Smooth muscle cell (in vitro differentiated cells): Measurements from ENCODE around the gene ATP6V1C2. TPM values are rescaled to one million over a fixed set of nuclear protein-coding genes. Genes with fewer than 3 reads are reported as not detected.

Experiments used
- DNase-seq: peaks from one replicate; lab custom pipeline; 2025; ENCODE audit not compliant: unreplicated experiment; lab: John Stamatoyannopoulos, UW
- H2AFZ ChIP-seq: fragments of 200-600 bp; sonication (generic); 2 replicates; pipeline ENCODE4 v1.6.0; 2016; ENCODE audit warnings: antibody characterized with exemption, low read depth, mild to moderate bottlenecking
- H3F3A ChIP-seq: fragments of 200-600 bp; sonication (generic); 2 replicates; pipeline ENCODE4 v1.6.0; 2017; ENCODE audit warnings: antibody characterized with exemption, low read depth
- H3K27ac ChIP-seq: fragments of 200-600 bp; sonication (generic); 2 replicates; pipeline ENCODE4 v1.5.1; 2016; ENCODE audit warnings: low read depth, mild to moderate bottlenecking
- H3K27me3 ChIP-seq: fragments of 200-600 bp; sonication (generic); 2 replicates; pipeline ENCODE4 v1.6.1; 2016; ENCODE audit warnings: low read depth, mild to moderate bottlenecking
- H3K36me3 ChIP-seq: fragments of 200-600 bp; sonication (generic); 2 replicates; pipeline ENCODE4 v1.5.1; 2016; ENCODE audit warnings: low read depth
- H3K4me1 ChIP-seq: fragments of 200-600 bp; sonication (generic); 2 replicates; pipeline ENCODE4 v1.5.1; 2016; ENCODE audit warnings: low read depth
- H3K4me2 ChIP-seq: fragments of 200-600 bp; sonication (generic); 2 replicates; pipeline ENCODE4 v1.6.0; 2016; ENCODE audit warnings: mild to moderate bottlenecking
- H3K4me3 ChIP-seq: fragments of 200-600 bp; sonication (generic); 2 replicates; pipeline ENCODE4 v1.5.1; 2016; ENCODE audit warnings: mild to moderate bottlenecking
- H3K79me2 ChIP-seq: fragments of 200-600 bp; sonication (generic); 2 replicates; pipeline ENCODE4 v1.6.0; 2016; ENCODE audit warnings: low read depth, mild to moderate bottlenecking
- H3K9ac ChIP-seq: fragments of 200-600 bp; sonication (generic); 2 replicates; pipeline ENCODE4 v1.6.0; 2016; ENCODE audit warnings: low read depth
- H3K9me3 ChIP-seq: fragments of 200-600 bp; sonication (generic); replicated peaks from 2 replicates; pipeline ENCODE4 v1.5.1; 2016; ENCODE audit warnings: low read depth
- H4K20me1 ChIP-seq: fragments of 200-600 bp; sonication (generic); 2 replicates; pipeline ENCODE4 v1.6.0; 2016; ENCODE audit warnings: low read depth
- WGBS: methylation state at CpG from one replicate; pipeline ENCODE4 v1.1.7; 2016; ENCODE audit warnings: low lambda C conversion rate; 5-methylcytosine and 5-hydroxymethylcytosine counted together
- polyA plus RNA-seq: library from polyadenylated mRNA; unstranded; fragments of >200 nt; fragmentation: Nextera tagmentation; extraction: Ambion mirVana; gene quantifications from 2 replicates; pipeline ENCODE4 v1.2.1, GENCODE V29; 2016
- total RNA-seq: library from RNA; depleted of rRNA; stranded (reverse); fragments of >200 nt; gene quantifications from 2 replicates; pipeline ENCODE4 v1.2.3, GENCODE V29; 2014
- TF ChIP-seq, protein P1 (sequence below): fragments of 200-600 bp; sonication (generic); IDR thresholded peaks from 2 replicates; pipeline ENCODE4 v1.5.1; 2017; ENCODE audit warnings: borderline replicate concordance, mild to moderate bottlenecking, antibody characterized with exemption; ENCODE audit not compliant: insufficient read depth, poor library complexity, severe bottlenecking

ATP6V1C2 gene
- total and polyA plus RNA-seq, 2 experiments from 2014 or later: 0.53 to 1.5 TPM

DNA sequence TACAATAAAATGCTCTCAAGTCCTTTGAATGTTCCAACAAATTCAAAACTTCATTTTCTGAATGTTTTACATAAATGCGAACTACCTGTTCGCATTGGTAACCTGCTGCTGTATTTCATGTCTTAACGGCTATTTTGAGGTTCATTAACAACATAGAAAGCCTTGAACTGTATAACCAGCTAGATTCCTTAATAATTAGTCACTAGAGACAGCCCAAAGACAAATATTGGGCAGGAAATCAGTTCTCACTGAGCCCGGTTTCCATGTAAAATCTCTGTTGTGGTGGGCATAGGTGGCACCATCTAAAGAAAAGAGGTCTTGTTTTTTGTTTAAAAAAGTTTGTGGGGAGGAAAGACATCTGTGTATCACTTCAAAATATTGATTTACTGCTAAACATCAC lies 62.0 kb downstream of the ATP6V1C2 start:
- TF ChIP-seq, protein P1, sequence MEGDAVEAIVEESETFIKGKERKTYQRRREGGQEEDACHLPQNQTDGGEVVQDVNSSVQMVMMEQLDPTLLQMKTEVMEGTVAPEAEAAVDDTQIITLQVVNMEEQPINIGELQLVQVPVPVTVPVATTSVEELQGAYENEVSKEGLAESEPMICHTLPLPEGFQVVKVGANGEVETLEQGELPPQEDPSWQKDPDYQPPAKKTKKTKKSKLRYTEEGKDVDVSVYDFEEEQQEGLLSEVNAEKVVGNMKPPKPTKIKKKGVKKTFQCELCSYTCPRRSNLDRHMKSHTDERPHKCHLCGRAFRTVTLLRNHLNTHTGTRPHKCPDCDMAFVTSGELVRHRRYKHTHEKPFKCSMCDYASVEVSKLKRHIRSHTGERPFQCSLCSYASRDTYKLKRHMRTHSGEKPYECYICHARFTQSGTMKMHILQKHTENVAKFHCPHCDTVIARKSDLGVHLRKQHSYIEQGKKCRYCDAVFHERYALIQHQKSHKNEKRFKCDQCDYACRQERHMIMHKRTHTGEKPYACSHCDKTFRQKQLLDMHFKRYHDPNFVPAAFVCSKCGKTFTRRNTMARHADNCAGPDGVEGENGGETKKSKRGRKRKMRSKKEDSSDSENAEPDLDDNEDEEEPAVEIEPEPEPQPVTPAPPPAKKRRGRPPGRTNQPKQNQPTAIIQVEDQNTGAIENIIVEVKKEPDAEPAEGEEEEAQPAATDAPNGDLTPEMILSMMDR: no peak
- no peaks in the 10 kb centered on the region for H3K27me3 ChIP-seq
- no peaks in the 10 kb centered on the region for H3F3A ChIP-seq
- 76% methylated on average over 4 of the region's 4 CpGs for WGBS
- no peak overlapping the region for H3K9ac ChIP-seq
- H3K27ac ChIP-seq: no peak overlapping the region
- H3K79me2 ChIP-seq: peaks cover 5% of the 10 kb centered on the region
- no peaks in the 10 kb centered on the region for H3K9me3 ChIP-seq
- H4K20me1 ChIP-seq: peaks cover 70% of the 10 kb centered on the region
- H3K4me1 ChIP-seq: no peaks in the 10 kb centered on the region
- no peak overlapping the region for H2AFZ ChIP-seq
- H3K36me3 ChIP-seq: peaks cover 22% of the 10 kb centered on the region
- H3K4me3 ChIP-seq: no peak overlapping the region
- no peak overlapping the region for H3K4me2 ChIP-seq
- DNase-seq: no peak

DNA sequence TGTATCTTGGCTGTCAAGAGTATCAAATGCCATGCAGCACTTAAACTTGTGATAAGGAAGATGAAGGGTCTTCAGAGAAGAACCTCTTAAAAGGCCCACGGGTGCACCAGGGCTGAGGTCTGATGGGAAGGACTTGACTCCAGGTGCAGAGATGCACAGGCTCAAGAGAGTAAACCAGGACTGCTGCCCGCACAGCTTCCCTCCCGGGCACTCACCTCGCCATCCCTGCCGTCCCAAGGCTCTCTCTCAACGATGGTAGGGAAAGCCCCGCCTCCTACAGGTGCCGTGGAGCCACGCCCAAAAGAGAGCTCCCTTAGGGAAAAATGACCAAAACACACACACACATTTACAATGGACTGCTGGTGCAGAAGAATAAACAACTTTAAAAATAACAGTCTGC lies 63.3 kb downstream of the ATP6V1C2 start:
- DNase-seq: no peak
- Histone ChIP-seq H3K4me1 (no peaks in the 10 kb centered on the region), H3F3A (no peaks in the 10 kb centered on the region), H4K20me1 (peaks cover 68% of the 10 kb centered on the region), H3K27ac (no peak overlapping the region), H3K4me3 (no peak overlapping the region), H3K4me2 (no peak overlapping the region), H3K79me2 (peaks cover 5% of the 10 kb centered on the region), H3K9ac (no peak overlapping the region), H2AFZ (no peak overlapping the region), H3K27me3 (no peaks in the 10 kb centered on the region), H3K36me3 (peaks cover 35% of the 10 kb centered on the region), H3K9me3 (no peaks in the 10 kb centered on the region)
- TF ChIP-seq, protein P1: no peak
- 94% methylated on average over 9 of the region's 9 CpGs for WGBS

DNA sequence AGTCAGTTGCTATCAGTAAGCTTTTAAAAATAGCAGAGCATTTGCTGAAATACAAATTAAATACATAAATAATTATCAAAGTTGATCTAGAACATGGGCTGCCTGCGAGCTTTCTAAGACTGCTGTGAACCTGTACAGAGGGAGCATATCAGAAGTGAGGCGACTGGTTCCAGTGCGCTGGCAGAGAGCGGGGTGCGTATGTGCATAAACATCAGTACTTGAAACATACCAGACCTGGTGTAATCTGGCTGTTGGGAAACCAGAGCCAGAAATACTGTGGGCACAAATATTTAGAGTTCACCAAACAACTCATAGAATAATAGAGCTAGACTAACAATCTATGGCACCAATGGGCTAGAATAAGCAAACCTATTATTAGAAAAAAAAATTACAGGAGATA lies 63.8 kb downstream of the ATP6V1C2 start:
- H3K9ac ChIP-seq: no peak overlapping the region
- 95% methylated on average over 5 of the region's 5 CpGs for WGBS
- H3F3A ChIP-seq: no peaks in the 10 kb centered on the region
- peaks cover 63% of the 10 kb centered on the region for H4K20me1 ChIP-seq
- TF ChIP-seq, protein P1: no peak
- H3K4me2 ChIP-seq: no peak overlapping the region
- H3K4me1 ChIP-seq: no peaks in the 10 kb centered on the region
- no peaks in the 10 kb centered on the region for H3K9me3 ChIP-seq
- H3K27me3 ChIP-seq: no peaks in the 10 kb centered on the region
- DNase-seq: no peak
- H3K27ac ChIP-seq: no peak overlapping the region
- H2AFZ ChIP-seq: no peak overlapping the region
- peaks cover 5% of the 10 kb centered on the region for H3K79me2 ChIP-seq
- H3K4me3 ChIP-seq: no peak overlapping the region
- peaks cover 35% of the 10 kb centered on the region for H3K36me3 ChIP-seq

DNA sequence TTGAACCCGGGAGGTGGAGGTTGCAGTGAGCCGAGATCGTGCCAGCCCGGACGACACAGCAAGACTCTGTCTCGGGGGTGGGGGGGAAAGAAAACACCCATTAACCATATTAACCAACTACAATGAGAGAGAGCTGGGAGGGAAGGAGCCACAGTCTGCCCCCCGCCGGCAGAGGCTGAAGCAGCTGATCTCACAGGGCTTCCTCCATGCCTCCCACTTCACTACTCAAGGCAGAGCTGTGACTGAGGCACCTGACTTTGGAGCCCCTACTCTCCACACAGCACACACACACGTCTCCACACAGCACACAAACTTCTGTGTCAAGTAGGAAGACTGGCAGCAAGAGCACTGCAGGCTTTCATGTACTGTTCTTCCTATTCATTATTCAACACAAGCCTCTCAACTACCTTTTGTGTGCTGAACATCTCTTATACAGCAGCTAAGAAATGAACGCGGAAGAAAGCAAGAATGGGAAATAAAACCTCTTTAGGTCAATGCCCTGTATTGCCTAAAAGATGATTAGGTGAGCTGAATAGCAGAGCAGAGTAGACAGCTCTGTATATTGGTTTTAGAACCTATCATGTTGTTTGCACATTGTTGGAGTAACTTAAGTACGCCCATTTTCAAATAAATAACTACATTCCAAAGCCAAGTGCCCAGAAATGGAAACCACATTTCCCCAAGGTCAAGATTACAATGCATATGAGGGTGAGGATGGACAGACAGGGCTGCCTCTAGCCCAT lies 65.0 kb downstream of the ATP6V1C2 start:
- H2AFZ ChIP-seq: no peak overlapping the region
- no peak for DNase-seq
- H3K9me3 ChIP-seq: no peaks in the 10 kb centered on the region
- peaks cover 5% of the 10 kb centered on the region for H3K79me2 ChIP-seq
- no peaks in the 10 kb centered on the region for H3K4me1 ChIP-seq
- no peaks in the 10 kb centered on the region for H3F3A ChIP-seq
- no peak overlapping the region for H3K9ac ChIP-seq
- H3K36me3 ChIP-seq: peaks cover 35% of the 10 kb centered on the region
- H3K27me3 ChIP-seq: no peaks in the 10 kb centered on the region
- no peak overlapping the region for H3K27ac ChIP-seq
- no peak overlapping the region for H3K4me3 ChIP-seq
- H4K20me1 ChIP-seq: peaks cover 70% of the 10 kb centered on the region
- TF ChIP-seq, protein P1: no peak
- H3K4me2 ChIP-seq: no peak overlapping the region
- over 99% methylated on average over 12 of the region's 12 CpGs for WGBS
